Measurements from ENCODE around the gene HDGFL3.

- TF ChIP-seq GATA2 (IDR thresholded peaks at IDR 0.05; ENCODE audit: low read depth, low read length) (no peak), GATA3 (IDR thresholded peaks at IDR 0.05; ENCODE audit: low read depth, low read length) (no peak)
Observed at GRCh38 chr15:83113881-83114674, 93.5 kb downstream of the HDGFL3 start.

Measured in SH-SY5Y (cell line).